GM12874 (cell line): ENCODE measurements around the gene ANKIB1.

Experiments used
- TF ChIP-seq, protein P1 (sequence below): IDR thresholded peaks from 2 replicates; pipeline ENCODE4 v1.5.1; 2011; ENCODE audit warnings: low read depth, mild to moderate bottlenecking, control low read depth, low read length, moderate library complexity; ENCODE audit not compliant: insufficient read depth

The ANKIB1 gene

DNA sequence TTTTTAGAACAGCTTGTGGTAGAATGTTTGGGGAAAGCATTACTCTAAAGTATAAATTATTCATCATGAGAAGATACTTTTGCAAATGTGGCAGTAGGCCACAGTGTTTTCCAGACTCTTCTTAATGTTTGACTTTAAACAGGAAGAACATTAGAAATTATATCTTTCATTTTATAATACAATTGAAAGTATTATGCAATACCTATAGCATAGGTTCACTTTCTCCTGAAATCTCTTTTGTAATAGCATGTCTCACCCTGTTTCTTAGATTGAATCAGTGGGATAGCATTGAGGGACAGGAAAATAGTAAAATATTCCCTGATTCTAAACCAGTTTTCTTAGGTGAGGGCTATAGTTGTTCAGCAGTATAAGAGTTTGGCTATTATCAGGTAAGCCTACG is 23.1 kb downstream of the ANKIB1 start:
- TF ChIP-seq, protein P1, sequence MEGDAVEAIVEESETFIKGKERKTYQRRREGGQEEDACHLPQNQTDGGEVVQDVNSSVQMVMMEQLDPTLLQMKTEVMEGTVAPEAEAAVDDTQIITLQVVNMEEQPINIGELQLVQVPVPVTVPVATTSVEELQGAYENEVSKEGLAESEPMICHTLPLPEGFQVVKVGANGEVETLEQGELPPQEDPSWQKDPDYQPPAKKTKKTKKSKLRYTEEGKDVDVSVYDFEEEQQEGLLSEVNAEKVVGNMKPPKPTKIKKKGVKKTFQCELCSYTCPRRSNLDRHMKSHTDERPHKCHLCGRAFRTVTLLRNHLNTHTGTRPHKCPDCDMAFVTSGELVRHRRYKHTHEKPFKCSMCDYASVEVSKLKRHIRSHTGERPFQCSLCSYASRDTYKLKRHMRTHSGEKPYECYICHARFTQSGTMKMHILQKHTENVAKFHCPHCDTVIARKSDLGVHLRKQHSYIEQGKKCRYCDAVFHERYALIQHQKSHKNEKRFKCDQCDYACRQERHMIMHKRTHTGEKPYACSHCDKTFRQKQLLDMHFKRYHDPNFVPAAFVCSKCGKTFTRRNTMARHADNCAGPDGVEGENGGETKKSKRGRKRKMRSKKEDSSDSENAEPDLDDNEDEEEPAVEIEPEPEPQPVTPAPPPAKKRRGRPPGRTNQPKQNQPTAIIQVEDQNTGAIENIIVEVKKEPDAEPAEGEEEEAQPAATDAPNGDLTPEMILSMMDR, result no peak

DNA sequence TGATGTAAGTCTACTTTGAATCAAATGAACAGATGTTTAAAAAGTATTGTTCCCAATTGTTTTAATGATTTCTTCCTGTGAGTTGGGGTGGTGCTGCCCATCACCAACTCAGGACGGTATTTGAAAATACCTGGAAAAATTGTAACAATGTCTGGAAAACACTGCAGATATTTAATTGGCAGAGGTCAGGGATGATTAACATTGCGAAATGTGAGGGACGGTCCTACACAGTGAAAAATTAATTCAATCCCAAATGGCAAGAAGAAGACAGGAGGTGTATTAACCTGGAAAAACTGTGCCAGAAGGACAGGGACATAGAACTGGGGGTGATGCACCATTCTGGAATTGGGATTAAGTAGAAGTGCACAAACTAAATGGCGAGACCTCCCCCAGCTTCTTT is 29.6 kb downstream of the ANKIB1 start:
- TF ChIP-seq, protein P1, result no peak

DNA sequence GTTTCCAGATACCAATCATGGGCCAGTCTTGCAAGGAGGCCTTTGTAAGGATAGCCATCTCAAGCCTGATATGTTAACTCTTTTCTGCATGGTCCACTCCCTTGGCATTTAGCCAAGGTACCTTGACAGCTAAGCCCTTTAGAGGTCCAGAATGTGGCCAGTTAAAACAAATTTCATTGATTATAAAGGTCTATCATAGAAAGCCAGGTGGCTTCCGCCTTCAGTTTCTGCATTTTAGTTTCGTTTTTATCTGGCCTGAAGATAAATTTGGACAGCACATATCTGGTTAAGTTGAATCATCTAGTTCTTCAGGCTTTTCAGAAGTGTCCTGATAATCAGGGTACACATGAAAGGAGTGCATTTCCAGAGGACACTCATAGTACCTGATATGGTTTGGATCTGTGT is 30.7 kb downstream of the ANKIB1 start:
- TF ChIP-seq, protein P1, result no peak

DNA sequence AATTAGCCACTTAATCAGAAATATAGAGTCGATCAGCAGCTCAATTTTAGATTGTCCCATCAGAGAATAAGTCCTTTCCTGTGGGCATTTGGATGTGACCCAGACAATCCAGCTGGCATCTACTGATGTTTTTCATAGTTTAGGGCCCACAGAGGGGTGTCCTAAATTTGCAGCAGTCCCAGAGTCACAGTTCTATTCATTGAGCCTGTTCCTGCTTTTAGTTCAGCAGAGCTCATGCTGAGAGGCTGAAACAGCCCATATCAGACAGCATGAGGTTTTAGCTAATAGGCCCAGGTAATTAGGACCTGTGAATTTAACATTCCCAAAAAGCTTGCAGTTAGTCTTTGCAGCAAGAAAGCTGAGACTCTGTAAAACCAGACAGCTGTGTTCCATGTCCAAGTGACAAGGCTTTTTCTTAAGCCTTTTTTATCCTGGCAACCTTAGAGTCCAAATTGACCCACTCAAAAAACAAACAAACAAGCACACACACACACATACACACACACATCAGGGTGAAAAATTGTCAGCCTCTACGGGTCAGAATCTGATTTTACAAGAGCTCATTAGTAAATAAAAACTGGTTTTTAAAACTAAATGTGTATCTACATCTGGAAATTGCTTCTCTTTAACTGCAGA is 33.7 kb downstream of the ANKIB1 start:
- TF ChIP-seq, protein P1, result no peak

DNA sequence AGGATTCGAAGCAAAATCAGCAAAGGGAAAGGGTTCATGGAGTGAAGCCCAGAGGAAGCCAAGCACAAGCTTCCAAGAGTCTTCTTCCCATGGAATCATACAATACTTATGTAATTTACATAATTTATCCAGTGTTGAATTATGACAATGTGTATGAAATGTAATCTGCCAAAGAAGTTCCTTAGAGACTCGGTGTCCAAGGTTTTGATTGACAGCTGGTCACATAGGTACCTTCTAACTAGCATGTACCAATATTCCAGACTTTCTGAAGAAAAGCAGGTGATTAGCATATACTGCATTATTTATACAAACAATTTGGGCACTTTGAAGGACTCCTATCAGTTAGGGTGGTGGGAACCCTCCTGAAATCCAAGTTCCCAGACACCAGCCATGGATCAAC is 35.3 kb downstream of the ANKIB1 start:
- TF ChIP-seq, protein P1, result no peak

DNA sequence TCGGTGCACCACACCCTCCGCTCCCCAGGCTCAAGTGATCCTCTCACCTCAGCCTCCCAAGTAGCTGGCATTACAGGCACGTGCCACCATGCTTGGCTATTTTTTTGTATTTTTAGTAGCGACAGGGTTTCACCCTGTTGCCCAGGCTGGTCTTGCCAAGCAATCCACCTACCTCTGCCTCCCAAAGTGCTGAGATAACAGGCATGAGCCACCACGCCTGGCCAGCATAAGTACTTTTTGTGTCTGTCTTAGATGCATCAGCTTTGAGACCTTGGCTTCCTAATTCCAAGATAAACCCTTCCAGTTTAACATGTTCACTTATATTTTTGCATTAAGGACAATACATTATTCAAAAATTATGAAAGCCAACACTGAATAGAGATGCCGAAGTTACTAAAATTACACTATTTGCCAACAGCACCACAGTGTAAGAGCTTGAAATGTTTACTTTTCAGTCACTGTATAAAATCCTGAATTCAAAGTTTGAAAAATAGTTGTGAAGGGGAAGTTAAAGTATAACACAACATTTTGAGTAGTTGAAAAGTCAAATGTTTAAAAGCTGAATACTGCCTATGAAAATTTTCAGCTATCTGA is 36.5 kb downstream of the ANKIB1 start:
- TF ChIP-seq, protein P1, result no peak

DNA sequence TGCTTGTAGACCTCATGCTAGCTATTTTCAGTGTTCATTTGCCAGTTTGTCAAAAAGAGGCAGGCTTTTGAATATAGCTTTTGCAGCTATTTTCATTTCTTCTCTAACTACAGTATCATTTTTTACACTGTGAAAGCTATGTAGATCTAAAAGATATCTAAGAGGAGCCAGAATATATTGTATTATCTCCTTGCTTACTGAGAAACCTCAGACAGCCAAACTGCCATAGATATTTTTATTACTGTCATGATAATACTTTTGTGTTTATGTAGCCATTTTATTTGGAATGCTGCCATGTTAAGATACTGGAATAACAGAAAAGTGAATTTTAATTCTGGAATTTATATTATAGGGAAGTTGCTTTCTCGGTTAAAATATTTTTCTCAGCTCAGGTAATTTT is 37.2 kb downstream of the ANKIB1 start:
- TF ChIP-seq, protein P1, result no peak
